Neural cell (in vitro differentiated cells): Measurements from ENCODE around the gene MMAB. TPM values are rescaled to one million over a fixed set of nuclear protein-coding genes. Genes with fewer than 3 reads are reported as not detected.

ENCODE experiments used
- H2AFZ ChIP-seq: fragments of 200-600, 300-800 bp; sonication (generic), shearing (Covaris generic); 2 replicates; pipeline ENCODE4 v1.6.0; 2014; ENCODE audit warnings: low read depth, mild to moderate bottlenecking, antibody characterized with exemption, low read length, moderate library complexity
- H3F3A ChIP-seq: fragments of 200-600 bp; shearing (Covaris generic); 2 replicates; pipeline ENCODE4 v1.6.1; 2016; ENCODE audit warnings: mild to moderate bottlenecking, moderate library complexity, mixed read lengths, antibody characterized with exemption, low read length; ENCODE audit not compliant: insufficient read depth, poor library complexity, severe bottlenecking
- H3K27ac ChIP-seq: fragments of 200-600, 300-800 bp; sonication (generic), shearing (Covaris generic); 2 replicates; pipeline ENCODE4 v1.5.1; 2014; ENCODE audit warnings: mild to moderate bottlenecking, low read length, moderate library complexity
- H3K27me3 ChIP-seq: fragments of 300-800, 200-600 bp; sonication (generic), shearing (Covaris generic); 2 replicates; pipeline ENCODE4 v1.6.0; 2014; ENCODE audit warnings: mild to moderate bottlenecking, low read depth, low read length, moderate library complexity; ENCODE audit not compliant: insufficient read depth
- H3K36me3 ChIP-seq: fragments of 300-800, 200-600 bp; sonication (generic), shearing (Covaris generic); 2 replicates; pipeline ENCODE4 v1.5.1; 2014; ENCODE audit warnings: mild to moderate bottlenecking, antibody characterized with exemption, low read length, moderate library complexity; ENCODE audit not compliant: insufficient read depth
- H3K4me2 ChIP-seq: fragments of 300-800, 200-600 bp; sonication (generic), shearing (Covaris generic); 2 replicates; pipeline ENCODE4 v1.6.0; 2014; ENCODE audit warnings: mild to moderate bottlenecking, low read length
- H3K4me3 ChIP-seq: fragments of 300-800, 200-600 bp; sonication (generic), shearing (Covaris generic); 2 replicates; pipeline ENCODE4 v1.5.1; 2014; ENCODE audit warnings: mild to moderate bottlenecking, low read length, moderate library complexity
- H3K79me2 ChIP-seq: fragments of 200-600 bp; shearing (Covaris generic); replicated peaks from 2 replicates; pipeline ENCODE4 v1.6.0; 2014; ENCODE audit warnings: mild to moderate bottlenecking, low read length, moderate library complexity; ENCODE audit not compliant: insufficient read depth
- H3K9ac ChIP-seq: fragments of 300-800, 200-600 bp; sonication (generic), shearing (Covaris generic); 2 replicates; pipeline ENCODE4 v1.6.1; 2016; ENCODE audit warnings: mild to moderate bottlenecking, low read length, mixed read lengths
- H3K9me2 ChIP-seq: fragments of 200-600 bp; shearing (Covaris generic); 2 replicates; pipeline ENCODE4 v1.6.1; 2016; ENCODE audit warnings: mild to moderate bottlenecking, low read length, mixed read lengths; ENCODE audit not compliant: insufficient read depth
- H3K9me3 ChIP-seq: fragments of 200-600, 300-800 bp; sonication (generic), shearing (Covaris generic); 2 replicates; pipeline ENCODE4 v1.6.1; 2016; ENCODE audit warnings: mild to moderate bottlenecking, mixed run types, low read length, moderate library complexity, mixed read lengths
- H4K20me1 ChIP-seq: fragments of 200-600 bp; shearing (Covaris generic); 2 replicates; pipeline ENCODE4 v1.6.1; 2016; ENCODE audit warnings: mild to moderate bottlenecking, mixed run types; ENCODE audit not compliant: insufficient read depth
- EP300 ChIP-seq: fragments of 450-650 bp; conservative IDR thresholded peaks from 2 replicates; pipeline ENCODE4 v1.6.1; 2014; ENCODE audit warnings: antibody characterized with exemption, mild to moderate bottlenecking, moderate library complexity; ENCODE audit not compliant: poor library complexity, severe bottlenecking
- EZH2 ChIP-seq: fragments of 200-600, 300-800 bp; shearing (Covaris generic), sonication (generic); IDR thresholded peaks from 2 replicates; pipeline ENCODE4 v1.6.1; 2014; ENCODE audit warnings: antibody characterized with exemption, low read length, borderline replicate concordance, mild to moderate bottlenecking; ENCODE audit not compliant: insufficient read depth, poor library complexity, severe bottlenecking
- MXI1 ChIP-seq: fragments of 450-650 bp; conservative IDR thresholded peaks from 2 replicates; pipeline ENCODE4 v1.6.1; 2014; ENCODE audit warnings: antibody characterized with exemption, mild to moderate bottlenecking; ENCODE audit not compliant: poor library complexity, severe bottlenecking
- POLR2AphosphoS5 ChIP-seq: IDR thresholded peaks from 2 replicates; pipeline ENCODE4 v1.6.1; 2012
- RAD21 ChIP-seq: fragments of 450-650 bp; conservative IDR thresholded peaks from 2 replicates; pipeline ENCODE4 v1.6.1; 2014; ENCODE audit warnings: antibody characterized with exemption, mild to moderate bottlenecking, moderate library complexity
- SMC3 ChIP-seq: fragments of 450-650 bp; conservative IDR thresholded peaks from 2 replicates; pipeline ENCODE4 v1.6.1; 2014; ENCODE audit warnings: antibody characterized with exemption, mild to moderate bottlenecking, moderate library complexity; ENCODE audit not compliant: poor library complexity
- TAF1 ChIP-seq: IDR thresholded peaks from 2 replicates; pipeline ENCODE4 v1.6.1; 2012; ENCODE audit warnings: low read depth
- polyA plus RNA-seq: library from polyadenylated mRNA; depleted of rRNA; stranded (reverse); fragments of >200 nt; gene quantifications from 2 replicates; pipeline ENCODE4 v1.2.3, GENCODE V29; 2014
- TF ChIP-seq, protein P1 (sequence below): fragments of 450-650 bp; IDR thresholded peaks from 2 replicates; pipeline ENCODE4 v1.5.1; 2014; ENCODE audit warnings: antibody characterized with exemption, mild to moderate bottlenecking, moderate library complexity; ENCODE audit not compliant: poor library complexity, severe bottlenecking
- TF ChIP-seq, protein P2 (sequence below): IDR thresholded peaks from 2 replicates; pipeline ENCODE4 v1.6.1; 2012; ENCODE audit warnings: borderline replicate concordance

MMAB gene
- polyA plus RNA-seq, 1 donor from 2014 or later, result 52.6 TPM

DNA sequence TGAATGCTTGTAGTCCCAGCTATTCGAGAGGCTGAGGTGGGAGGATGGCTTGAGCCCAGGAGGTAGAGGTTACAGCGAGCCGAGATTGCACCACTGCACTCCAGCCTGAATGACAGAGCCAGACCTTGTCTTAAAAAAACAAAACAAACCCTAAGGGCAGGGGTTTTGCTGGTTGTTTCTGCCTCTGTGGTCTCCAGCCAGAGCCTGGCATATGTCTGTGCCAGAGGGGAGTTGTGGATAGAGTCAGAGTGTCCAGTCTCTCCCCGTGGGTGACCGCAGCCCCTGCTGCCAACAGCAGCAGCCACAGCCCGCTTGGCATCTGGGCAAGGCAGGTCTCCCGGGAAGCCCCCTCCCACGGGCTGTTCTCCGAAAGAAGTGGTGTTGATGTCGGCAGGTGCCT, 37.9 kb upstream of the MMAB start:
- TF ChIP-seq EP300, result no peak
- no peak for TF ChIP-seq POLR2AphosphoS5
- no peak for TF ChIP-seq TAF1
- TF ChIP-seq MXI1, result no peak
- no peak for TF ChIP-seq SMC3
- TF ChIP-seq, protein P1, sequence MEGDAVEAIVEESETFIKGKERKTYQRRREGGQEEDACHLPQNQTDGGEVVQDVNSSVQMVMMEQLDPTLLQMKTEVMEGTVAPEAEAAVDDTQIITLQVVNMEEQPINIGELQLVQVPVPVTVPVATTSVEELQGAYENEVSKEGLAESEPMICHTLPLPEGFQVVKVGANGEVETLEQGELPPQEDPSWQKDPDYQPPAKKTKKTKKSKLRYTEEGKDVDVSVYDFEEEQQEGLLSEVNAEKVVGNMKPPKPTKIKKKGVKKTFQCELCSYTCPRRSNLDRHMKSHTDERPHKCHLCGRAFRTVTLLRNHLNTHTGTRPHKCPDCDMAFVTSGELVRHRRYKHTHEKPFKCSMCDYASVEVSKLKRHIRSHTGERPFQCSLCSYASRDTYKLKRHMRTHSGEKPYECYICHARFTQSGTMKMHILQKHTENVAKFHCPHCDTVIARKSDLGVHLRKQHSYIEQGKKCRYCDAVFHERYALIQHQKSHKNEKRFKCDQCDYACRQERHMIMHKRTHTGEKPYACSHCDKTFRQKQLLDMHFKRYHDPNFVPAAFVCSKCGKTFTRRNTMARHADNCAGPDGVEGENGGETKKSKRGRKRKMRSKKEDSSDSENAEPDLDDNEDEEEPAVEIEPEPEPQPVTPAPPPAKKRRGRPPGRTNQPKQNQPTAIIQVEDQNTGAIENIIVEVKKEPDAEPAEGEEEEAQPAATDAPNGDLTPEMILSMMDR, result no peak
- TF ChIP-seq EZH2, result no peak
- TF ChIP-seq, protein P2, sequence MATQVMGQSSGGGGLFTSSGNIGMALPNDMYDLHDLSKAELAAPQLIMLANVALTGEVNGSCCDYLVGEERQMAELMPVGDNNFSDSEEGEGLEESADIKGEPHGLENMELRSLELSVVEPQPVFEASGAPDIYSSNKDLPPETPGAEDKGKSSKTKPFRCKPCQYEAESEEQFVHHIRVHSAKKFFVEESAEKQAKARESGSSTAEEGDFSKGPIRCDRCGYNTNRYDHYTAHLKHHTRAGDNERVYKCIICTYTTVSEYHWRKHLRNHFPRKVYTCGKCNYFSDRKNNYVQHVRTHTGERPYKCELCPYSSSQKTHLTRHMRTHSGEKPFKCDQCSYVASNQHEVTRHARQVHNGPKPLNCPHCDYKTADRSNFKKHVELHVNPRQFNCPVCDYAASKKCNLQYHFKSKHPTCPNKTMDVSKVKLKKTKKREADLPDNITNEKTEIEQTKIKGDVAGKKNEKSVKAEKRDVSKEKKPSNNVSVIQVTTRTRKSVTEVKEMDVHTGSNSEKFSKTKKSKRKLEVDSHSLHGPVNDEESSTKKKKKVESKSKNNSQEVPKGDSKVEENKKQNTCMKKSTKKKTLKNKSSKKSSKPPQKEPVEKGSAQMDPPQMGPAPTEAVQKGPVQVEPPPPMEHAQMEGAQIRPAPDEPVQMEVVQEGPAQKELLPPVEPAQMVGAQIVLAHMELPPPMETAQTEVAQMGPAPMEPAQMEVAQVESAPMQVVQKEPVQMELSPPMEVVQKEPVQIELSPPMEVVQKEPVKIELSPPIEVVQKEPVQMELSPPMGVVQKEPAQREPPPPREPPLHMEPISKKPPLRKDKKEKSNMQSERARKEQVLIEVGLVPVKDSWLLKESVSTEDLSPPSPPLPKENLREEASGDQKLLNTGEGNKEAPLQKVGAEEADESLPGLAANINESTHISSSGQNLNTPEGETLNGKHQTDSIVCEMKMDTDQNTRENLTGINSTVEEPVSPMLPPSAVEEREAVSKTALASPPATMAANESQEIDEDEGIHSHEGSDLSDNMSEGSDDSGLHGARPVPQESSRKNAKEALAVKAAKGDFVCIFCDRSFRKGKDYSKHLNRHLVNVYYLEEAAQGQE, result no peak
- TF ChIP-seq RAD21, result no peak
- no peak overlapping the region for H3K4me3 ChIP-seq
- H3F3A ChIP-seq, result no peaks in the 10 kb centered on the region
- H3K9me2 ChIP-seq, result no peaks in the 10 kb centered on the region
- no peak overlapping the region for H2AFZ ChIP-seq
- H3K79me2 ChIP-seq, result no peaks in the 10 kb centered on the region
- H3K27ac ChIP-seq, result no peak overlapping the region
- no peak overlapping the region for H3K9ac ChIP-seq
- H3K4me2 ChIP-seq, result no peak overlapping the region
- H3K36me3 ChIP-seq, result no peaks in the 10 kb centered on the region
- no peaks in the 10 kb centered on the region for H3K9me3 ChIP-seq
- H3K27me3 ChIP-seq, result no peaks in the 10 kb centered on the region
- no peaks in the 10 kb centered on the region for H4K20me1 ChIP-seq

DNA sequence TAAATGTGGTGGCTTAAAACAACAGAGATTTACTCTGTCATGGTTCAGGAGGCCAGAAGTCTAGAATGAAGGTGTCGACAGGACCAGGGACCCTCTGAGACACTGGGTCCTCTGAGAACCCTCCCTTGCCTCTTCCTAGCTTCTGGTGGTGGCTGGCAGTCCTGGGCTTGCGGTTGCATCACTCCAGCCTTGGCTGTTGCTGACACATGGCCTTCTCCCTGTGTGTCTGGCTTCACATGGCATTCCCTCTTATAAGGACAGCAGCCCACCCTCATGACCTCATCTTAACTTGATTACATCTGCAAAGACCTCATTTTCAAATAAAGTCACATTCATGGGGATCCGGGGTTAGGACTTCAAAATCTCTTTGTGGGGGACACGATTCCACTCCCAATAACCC, 37.2 kb upstream of the MMAB start:
- no peaks in the 10 kb centered on the region for H3K27me3 ChIP-seq
- H3K27ac ChIP-seq, result no peak overlapping the region
- no peak overlapping the region for H3K4me2 ChIP-seq
- no peak overlapping the region for H3K9ac ChIP-seq
- H3K9me3 ChIP-seq, result no peaks in the 10 kb centered on the region
- no peaks in the 10 kb centered on the region for H3F3A ChIP-seq
- H3K4me3 ChIP-seq, result no peak overlapping the region
- H4K20me1 ChIP-seq, result no peaks in the 10 kb centered on the region
- no peaks in the 10 kb centered on the region for H3K36me3 ChIP-seq
- no peaks in the 10 kb centered on the region for H3K79me2 ChIP-seq
- no peaks in the 10 kb centered on the region for H3K9me2 ChIP-seq
- no peak for TF ChIP-seq EZH2
- TF ChIP-seq, protein P2, result no peak
- no peak for TF ChIP-seq TAF1
- no peak for TF ChIP-seq MXI1
- TF ChIP-seq RAD21, result no peak
- no peak for TF ChIP-seq SMC3
- TF ChIP-seq POLR2AphosphoS5, result no peak
- TF ChIP-seq, protein P1, result no peak
- no peak for TF ChIP-seq EP300
- H2AFZ ChIP-seq, result no peak overlapping the region
